ENCODE data around the gene NOS2. TPM values are rescaled to one million over a fixed set of nuclear protein-coding genes. Genes with fewer than 3 reads are reported as not detected.

The NOS2 gene
- total RNA-seq, 3 donors from 2014 or later (not counting 1 experiment from before 2014, with no cell fraction given): 0.19 to 0.20 TPM; not detected in 1

- whole genome bisulfite sequencing (ENCODE audit: insufficient coverage): 85% methylated on average over 7 of the region's 7 CpGs
- Histone ChIP-seq H3K27ac (ENCODE audit: low read length) (no peak overlapping the region), H3K27me3 (ENCODE audit: control insufficient read depth, insufficient read depth, low read length) (no peaks in the 10 kb centered on the region), H3K9me3 (ENCODE audit: control insufficient read depth, insufficient read depth, low read length) (no peaks in the 10 kb centered on the region), H3K4me3 (ENCODE audit: low read length) (no peak overlapping the region), H3K4me1 (ENCODE audit: control insufficient read depth, insufficient read depth, low read length) (peaks cover 22% of the 10 kb centered on the region), H3K36me3 (ENCODE audit: control insufficient read depth, insufficient read depth, low read length) (no peaks in the 10 kb centered on the region)
- H3K27me3 Mint-ChIP-seq (ENCODE audit: low read depth in 2 of 2): no peaks in the 10 kb centered on the region
- no peaks in the 10 kb centered on the region for H3K9me3 Mint-ChIP-seq
- H3K36me3 Mint-ChIP-seq: no peaks in the 10 kb centered on the region
- TF ChIP-seq CTCF (IDR thresholded peaks at IDR 0.05): no peak
- no peak overlapping the region for H3K27ac Mint-ChIP-seq
- H3K4me1 Mint-ChIP-seq: peaks cover 18 to 22% of the 10 kb centered on the region in 2 donors
- ATAC-seq: no peak
- no peak overlapping the region for H3K4me3 Mint-ChIP-seq
- DNase-seq: no peak
- intact Hi-C loops (cut with micrococcal nuclease): no loop called here
These were observed 2.8 kb upstream of the NOS2 start for GRCh38 chr17:27802962-27803680.

GRCh38 chr17:27802033-27802432 is 1.7 kb upstream of the NOS2 start:
- no peak overlapping the region for H3K27ac ChIP-seq (ENCODE audit: low read length)
- Mint-ChIP-seq H3K4me1 (peaks cover 11 to 15% of the 10 kb centered on the region in 2 donors), H3K27me3 (ENCODE audit: low read depth in 2 of 2) (peaks cover 3 to 9% of the 10 kb centered on the region in 2 donors), H3K9me3 (no peaks in the 10 kb centered on the region), H3K36me3 (no peaks in the 10 kb centered on the region), H3K4me3 (no peak overlapping the region), H3K27ac (no peak overlapping the region)
- DNase-seq (no peak), ATAC-seq (no peak)
- peaks cover 14% of the 10 kb centered on the region for H3K4me1 ChIP-seq (ENCODE audit: control insufficient read depth, insufficient read depth, low read length)
- no peaks in the 10 kb centered on the region for H3K27me3 ChIP-seq (ENCODE audit: control insufficient read depth, insufficient read depth, low read length)
- no peaks in the 10 kb centered on the region for H3K9me3 ChIP-seq (ENCODE audit: control insufficient read depth, insufficient read depth, low read length)
- WGBS (ENCODE audit: insufficient coverage): 79% methylated on average over 2 of the region's 2 CpGs
- intact Hi-C loops (cut with micrococcal nuclease): no loop called here
- no peak overlapping the region for H3K4me3 ChIP-seq (ENCODE audit: low read length)
- no peak for TF ChIP-seq CTCF (IDR thresholded peaks at IDR 0.05)
- no peaks in the 10 kb centered on the region for H3K36me3 ChIP-seq (ENCODE audit: control insufficient read depth, insufficient read depth, low read length)

GRCh38 chr17:27798376-27798775 is 2.0 kb downstream of the NOS2 start:
- Mint-ChIP-seq H3K27ac (no peak overlapping the region), H3K9me3 (no peaks in the 10 kb centered on the region), H3K36me3 (no peaks in the 10 kb centered on the region), H3K4me3 (no peak overlapping the region), H3K4me1 (peaks cover 5 to 7% of the 10 kb centered on the region in 2 donors), H3K27me3 (ENCODE audit: low read depth in 2 of 2) (peaks cover 24 to 35% of the 10 kb centered on the region in 2 donors)
- Histone ChIP-seq H3K27ac (ENCODE audit: low read length) (no peak overlapping the region), H3K36me3 (ENCODE audit: control insufficient read depth, insufficient read depth, low read length) (no peaks in the 10 kb centered on the region), H3K4me1 (ENCODE audit: control insufficient read depth, insufficient read depth, low read length) (no peaks in the 10 kb centered on the region), H3K4me3 (ENCODE audit: low read length) (no peak overlapping the region), H3K27me3 (ENCODE audit: control insufficient read depth, insufficient read depth, low read length) (peaks cover 5% of the 10 kb centered on the region), H3K9me3 (ENCODE audit: control insufficient read depth, insufficient read depth, low read length) (no peaks in the 10 kb centered on the region)
- DNase-seq (no peak), ATAC-seq (no peak)
- 95% methylated on average over 8 of the region's 8 CpGs for WGBS (ENCODE audit: insufficient coverage)
- no peak for TF ChIP-seq CTCF (IDR thresholded peaks at IDR 0.05)
- intact Hi-C loops (cut with micrococcal nuclease): no loop called here

Measured in natural killer cell (primary cell).